Measurements from ENCODE around the gene MYG1.
A peak's percentile ranks its signal among the peaks of the same experiment; 100 is the strongest.
"Not testable (repeated sequence)": the region's sequence is repeated elsewhere in the genome, so short reads cannot be mapped to it uniquely, and the experiment has no call there.

The MYG1 gene

DNA sequence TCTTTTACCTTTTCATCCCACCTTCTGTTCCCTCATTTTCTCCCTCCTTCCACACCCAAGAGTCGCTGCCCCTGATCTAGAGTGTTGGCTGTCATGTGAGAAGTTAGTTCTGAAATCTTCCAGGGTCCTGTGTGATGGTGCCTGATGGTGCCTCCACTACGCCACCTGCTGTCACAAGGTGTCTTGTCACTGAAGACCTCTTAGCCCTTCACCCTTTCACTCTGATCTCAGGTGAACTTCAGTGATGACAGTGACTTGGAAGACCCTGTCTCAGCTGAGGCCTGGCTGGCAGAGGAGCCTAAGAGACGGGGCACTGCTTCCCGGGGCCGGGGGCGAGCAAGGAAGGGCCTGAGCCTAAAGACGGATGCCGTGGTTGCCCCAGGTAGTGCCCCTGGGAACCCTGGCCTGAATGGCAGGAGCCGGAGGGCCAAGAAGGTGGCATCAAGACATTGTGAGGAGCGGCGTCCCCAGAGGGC, 11.7 kb upstream of the MYG1 start:
- peak; percentile 63 to 69 for DNase-seq

- DNase-seq = no peak
These were observed 11.2 kb upstream of the MYG1 start for GRCh38 chr12:53288322-53288721.

DNA sequence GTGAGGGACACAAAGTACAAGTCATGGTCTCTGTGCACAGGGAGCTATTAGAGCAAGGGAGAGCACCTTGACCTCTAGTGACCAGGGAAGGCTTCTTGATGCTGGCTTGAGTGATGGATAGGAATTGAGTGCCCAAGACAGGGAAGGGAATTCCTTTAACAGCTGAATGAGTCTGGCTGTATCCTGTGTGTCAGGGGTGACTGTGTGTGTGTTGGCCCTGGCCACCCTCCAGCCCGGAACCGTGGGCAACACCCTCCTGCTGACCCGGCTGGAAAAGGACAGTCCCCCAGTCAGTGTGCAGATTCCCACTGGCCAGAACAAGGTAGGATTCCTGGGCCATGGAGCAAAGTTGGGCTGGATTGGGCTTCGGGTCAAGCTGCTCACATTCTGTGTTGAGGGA, 9.6 kb upstream of the MYG1 start:
- no peak for DNase-seq

DNA sequence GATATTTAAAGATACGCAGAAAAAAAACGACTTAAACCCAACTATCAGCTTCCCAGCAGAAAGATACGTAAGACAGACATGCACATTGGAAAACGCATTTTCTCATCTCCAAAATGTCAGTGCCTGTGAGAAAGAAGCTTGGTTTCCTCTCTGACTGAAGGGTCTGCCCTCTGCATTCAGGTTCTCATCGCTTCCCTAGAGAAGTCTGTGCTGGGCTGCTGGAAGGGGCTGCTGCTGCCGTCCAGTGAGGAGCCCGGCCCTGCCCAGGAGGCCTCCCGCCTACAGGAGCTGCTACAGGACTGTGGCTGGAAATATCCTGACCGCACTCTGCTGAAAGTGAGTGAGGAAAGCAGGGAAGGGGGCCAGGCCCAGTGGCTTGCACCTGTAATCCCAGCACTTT, 8.8 kb upstream of the MYG1 start:
- peak; percentile 26 to 34 for DNase-seq

DNA sequence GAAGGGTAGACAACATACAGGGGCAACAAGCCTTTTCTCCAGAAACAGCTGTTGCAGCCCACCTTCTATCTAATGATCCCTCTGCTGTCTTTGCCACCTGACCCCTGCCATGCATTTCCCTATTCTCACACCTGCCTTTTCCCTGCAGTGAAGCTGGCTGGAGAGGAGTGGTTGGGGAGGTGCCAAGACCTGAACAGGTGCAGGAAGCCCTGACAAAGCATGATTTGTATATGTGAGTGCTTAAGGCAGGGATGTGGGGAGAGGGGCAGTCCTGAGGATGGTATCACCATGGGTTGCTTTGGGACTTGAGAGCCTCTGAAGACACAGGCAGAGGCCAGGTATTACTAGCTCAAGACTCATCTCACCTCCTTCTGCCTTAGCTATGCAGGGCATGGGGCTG, 7.1 kb upstream of the MYG1 start:
- DNase-seq = no peak

- peak; percentile 85 to 87 for DNase-seq
These were observed 4.2 kb upstream of the MYG1 start, which contains the start of gene PFDN5 for GRCh38 chr12:53295070-53295890. TSS of gene PFDN5 (plus strand) at chr12:53295542. CDS start at chr12:53295568, 26 bp downstream.

- no peak for DNase-seq
These were observed 3.6 kb upstream of the MYG1 start for GRCh38 chr12:53295891-53296219.

DNA sequence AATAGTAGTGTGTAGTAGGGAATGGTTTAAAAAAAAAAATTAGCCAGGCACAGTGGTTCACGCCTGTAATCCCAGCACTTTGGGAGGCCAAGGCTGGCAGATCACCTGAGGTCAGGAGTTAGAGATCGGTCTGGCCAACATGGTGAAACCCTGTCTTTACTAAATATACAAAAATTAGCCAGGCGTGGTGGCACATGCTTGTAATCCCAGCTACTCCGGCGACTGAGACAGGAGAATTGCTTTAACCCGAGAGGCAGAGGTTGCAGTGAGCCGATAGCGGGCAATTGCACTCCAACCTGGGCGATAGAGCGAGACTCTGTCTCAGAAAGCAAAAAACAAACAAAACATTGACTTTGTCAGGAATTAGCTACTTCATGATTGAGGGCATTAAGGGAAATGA, 2.4 kb upstream of the MYG1 start:
- DNase-seq = not testable (repeated sequence)

DNA sequence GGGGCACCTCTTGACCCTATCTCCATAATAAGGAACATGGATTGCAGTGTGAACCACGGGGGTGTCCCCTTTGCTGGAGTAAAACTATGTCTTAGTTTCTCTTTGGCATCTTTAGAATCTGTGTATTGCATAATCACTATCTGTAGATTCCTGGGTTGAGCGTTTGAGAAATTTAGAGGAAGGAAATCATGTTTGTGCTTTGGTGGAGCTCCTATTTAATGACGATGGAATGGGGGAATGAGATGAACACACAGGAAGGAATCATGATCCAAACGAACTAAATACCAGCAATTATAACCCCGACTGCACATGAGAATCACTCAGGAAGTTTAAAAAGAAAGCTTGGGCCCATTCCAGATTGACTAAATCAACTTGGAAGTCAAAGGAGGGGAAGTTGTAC, 1.3 kb upstream of the MYG1 start:
- no peak for DNase-seq

- DNase-seq = peak in 1 of 2 experiments; percentile 50
These were observed 418 bp upstream of the MYG1 start for GRCh38 chr12:53299101-53299453.

GRCh38 chr12:53300187-53300586, 692 bp downstream of the MYG1 start:
- DNase-seq = peak in 1 of 2 experiments; percentile 48

DNA sequence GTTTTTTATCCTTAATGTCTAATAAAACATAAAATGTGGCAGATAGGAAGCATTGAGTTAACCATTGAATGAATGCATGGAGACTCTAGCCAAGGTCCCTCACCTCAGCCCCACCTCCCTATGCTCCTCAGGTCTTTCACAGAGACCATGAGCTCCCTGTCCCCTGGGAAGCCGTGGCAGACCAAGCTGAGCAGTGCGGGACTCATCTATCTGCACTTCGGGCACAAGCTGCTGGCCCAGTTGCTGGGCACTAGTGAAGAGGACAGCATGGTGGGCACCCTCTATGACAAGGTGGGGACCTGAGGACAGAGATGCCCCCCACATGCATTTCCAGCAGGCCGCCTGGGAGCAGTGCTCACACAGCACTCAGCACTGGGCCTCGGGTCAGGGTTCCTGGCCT, 3.4 kb downstream of the MYG1 start:
- DNase-seq = no peak

GRCh38 chr12:53306826-53307225, 7.3 kb downstream of the MYG1 start:
- DNase-seq = no peak

DNA sequence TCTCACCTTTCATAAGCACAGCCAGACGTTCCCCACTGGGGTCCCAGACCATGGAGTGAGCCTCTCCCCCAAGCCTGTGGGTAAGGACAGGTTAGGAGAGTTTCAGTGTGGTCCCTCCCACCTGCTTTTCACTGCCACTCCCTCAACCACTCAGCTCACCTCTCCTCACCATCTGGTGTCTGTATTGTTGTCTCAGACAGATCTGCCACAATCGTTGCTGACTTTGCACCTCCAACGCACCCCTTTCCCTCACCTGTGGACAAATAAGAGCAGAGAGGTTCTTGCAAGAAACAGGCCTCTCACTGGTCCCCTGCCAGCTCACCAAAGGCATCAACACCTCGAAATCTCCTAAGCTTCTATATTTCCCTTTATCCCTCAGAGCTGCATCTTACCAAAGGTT, 8.8 kb downstream of the MYG1 start:
- no peak for DNase-seq

GRCh38 chr12:53313996-53314395, 14.5 kb downstream of the MYG1 start:
- DNase-seq = no peak

GRCh38 chr12:53320352-53321195, 21.1 kb downstream of the MYG1 start:
- DNase-seq = no peak

DNA sequence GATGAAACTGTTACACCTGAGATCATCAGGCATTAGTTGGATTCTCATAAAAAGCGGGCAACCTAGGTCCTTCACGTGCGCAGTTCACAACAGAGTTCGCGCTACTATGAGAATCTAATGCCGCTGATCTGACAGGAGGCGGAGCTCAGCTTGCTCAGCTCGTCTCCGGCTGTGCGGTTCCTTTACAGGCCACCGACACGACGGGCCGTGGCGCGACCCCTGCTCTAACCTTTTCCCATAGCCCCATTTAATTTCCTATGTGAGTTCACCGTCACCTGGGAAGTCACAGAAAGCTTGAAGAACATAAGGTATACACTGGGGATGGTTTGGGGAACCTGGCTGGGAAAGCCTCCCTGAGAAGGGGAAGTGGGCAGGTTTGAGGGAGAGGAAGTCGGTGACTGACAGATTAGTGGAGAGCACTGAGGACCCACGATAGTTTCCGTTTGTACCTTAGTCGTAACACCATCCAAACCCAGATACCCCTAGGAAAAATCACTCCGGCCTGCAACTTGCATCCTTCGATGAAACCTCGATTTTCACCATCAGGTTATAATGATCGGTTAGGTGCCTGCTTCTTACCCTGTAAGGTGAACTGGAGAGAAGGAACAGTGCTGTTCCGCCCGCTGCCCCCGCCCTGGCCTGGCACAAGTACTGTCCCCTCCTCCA, 24.8 kb downstream of the MYG1 start:
- peak; percentile 61 to 71 for DNase-seq

GRCh38 chr12:53324779-53325510, 25.4 kb downstream of the MYG1 start:
- DNase-seq = peak; percentile 92 to 93

- peak; percentile 32 to 46 for DNase-seq
These were observed 26.1 kb downstream of the MYG1 start for GRCh38 chr12:53325511-53326061.

DNA sequence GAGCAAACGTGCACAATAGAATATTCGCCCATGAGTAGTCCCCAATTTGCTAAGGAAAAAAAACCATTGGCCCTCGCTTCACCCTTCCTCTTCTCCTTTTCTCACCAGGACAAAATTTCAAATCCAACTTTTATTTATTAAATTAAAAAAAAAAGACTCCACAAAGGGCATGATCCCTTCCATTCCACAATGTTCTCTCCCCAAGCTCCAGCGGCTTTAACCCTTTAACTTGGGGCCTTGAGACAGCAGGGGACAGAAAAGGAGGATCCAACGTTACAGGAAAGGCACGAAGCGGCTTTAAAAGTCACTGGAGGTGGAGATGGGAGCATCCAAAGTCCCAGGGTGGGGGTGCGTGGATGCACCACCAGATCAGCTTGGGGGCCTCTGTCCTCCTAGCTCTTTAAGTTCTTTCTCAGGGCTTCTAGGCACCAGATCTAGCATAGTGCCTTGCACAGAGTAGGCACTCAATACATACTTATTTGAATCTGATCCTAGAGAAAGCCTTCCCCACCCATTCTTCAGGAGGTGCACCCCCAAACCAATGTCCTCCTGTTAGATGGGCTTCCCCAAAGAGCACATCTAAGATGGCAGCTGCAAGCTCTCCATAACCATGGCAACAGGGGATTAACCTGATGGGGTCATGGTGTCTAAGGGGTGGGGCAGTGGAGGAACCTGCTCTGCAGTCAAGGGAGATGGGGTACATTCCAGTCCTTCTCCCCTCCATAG, 27.1 kb downstream of the MYG1 start:
- DNase-seq = no peak

DNA sequence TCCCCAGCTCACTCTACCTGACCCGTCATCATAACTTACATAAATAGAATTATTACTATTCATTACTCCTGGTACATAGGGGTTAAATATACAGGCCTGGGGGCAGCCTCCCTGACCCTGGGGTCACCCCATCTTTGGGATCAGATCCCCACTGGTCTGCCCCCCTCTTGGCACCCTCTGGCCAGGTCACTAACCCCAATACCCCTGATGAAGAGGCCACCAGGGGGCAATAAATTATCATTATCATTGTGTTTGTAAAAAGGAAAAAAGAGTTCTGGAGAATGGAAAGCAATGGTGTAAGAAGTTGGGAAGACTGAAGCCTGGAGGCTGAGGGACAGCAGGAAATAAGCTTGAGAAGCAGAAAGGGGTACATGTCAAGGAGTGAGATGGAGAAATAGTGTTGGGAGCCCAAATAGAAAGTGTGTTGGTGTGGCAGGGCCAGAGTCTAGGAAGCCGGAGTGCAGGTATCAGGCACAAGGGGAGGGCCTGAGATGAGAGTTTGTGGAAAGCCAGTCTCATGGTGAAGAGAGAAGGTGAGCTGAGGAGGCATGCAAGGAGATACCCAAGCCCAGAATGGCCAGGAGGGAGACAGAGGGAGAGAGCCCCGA, 28.0 kb downstream of the MYG1 start:
- DNase-seq = no peak

Measured in activated CD4-positive, alpha-beta T cell treated with anti-CD3 and anti-CD28 coated beads, Interleukin-2, amount 50 U/mL, for 48 hours (primary cell).